ENCODE results near the gene CTNND2.
"Not testable (repeated sequence)": the region's sequence is repeated elsewhere in the genome, so short reads cannot be mapped to it uniquely, and the experiment has no call there.

Gene CTNND2

DNA sequence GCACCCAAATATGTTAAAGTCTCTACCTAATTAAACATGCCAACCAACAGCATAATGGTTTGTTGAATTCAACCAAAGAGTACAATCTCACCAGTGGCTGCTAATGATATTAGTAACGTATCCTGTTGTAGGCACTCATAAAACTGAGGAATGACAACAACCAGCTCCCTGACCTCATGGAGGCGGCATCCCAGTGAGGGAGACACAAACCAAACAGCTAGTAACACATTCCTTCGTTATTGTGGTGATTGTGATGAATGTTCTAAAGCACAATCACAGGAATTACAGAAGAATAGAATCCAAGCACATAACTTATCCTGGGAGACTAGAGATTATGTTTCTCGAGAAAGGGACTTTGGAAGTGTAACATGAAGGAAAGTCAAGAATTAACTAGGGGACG is 224.6 kb downstream of the CTNND2 start:
- no peak for DNase-seq (ENCODE audit: low spot score)

DNA sequence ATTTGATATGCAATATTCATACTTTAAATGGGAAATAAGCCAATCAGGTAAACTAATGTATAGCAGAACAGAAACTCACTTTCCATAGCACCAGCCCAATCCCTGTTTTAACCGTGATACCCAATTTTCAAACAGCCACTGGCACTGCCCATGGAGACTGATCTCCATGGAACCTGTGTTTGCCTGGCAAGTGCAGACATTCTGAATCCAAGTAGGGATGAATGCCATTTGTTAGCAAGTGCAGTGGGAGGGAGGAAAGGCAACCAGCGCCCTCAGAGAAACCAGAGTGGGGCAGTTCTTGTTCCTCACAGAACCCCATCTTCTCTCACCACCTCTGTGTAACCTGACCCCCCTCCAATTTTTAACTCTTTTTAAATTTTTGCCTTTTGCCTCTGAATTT is 229.1 kb downstream of the CTNND2 start:
- DNase-seq (ENCODE audit: low spot score), result no peak

DNA sequence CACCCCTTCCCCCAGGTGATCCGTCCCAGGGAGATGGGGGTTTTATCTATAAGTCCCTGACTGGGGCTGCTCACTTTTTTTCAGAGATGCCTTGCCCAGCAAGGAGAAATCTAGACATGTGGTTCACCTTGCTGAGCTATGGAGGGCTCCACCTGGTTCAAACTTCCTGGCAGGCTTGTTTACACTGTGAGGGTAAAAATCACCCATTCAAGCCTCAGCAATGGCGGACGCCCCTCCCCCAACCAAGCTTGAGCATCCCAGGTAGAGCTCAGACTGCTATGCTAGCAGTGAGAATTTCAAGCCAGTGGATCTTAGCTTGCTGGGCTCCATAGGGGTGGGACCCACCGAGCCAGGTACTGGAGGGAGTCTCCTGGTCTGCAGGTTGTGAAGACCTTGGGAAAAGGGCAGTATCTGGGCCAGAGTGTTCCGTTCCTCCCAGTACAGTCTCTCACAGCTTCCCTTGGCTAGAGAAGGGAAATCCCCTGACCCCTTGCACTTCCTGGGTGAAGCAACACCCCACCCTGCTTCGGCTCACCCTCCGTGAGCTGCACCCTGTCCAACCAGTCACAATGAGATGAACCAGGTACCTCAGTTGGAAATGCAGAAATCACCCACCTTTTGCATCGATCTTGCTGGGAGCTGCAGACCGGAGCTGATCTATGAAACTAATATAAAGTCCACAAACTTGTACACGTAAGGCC is 231.7 kb downstream of the CTNND2 start:
- DNase-seq (ENCODE audit: low spot score), result no peak

DNA sequence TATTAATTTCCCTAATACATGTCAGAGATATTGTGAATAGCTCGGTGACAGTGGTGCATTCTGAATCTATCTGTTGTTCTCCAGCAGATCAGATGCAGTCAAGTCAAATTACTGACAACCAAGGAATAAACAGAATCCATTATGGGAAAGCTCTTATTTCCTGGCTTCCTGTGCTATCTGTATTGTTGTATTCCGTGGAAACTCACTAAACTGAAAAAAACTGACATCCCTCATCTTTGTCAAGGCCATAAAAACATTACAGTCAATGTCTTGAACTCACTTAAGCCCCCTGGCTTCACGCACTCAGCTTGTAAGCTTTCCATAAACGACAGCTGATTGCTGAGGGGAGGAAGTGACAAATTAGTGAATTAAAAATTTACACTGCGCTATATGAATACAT is 245.9 kb downstream of the CTNND2 start:
- no peak for DNase-seq (ENCODE audit: low spot score)

DNA sequence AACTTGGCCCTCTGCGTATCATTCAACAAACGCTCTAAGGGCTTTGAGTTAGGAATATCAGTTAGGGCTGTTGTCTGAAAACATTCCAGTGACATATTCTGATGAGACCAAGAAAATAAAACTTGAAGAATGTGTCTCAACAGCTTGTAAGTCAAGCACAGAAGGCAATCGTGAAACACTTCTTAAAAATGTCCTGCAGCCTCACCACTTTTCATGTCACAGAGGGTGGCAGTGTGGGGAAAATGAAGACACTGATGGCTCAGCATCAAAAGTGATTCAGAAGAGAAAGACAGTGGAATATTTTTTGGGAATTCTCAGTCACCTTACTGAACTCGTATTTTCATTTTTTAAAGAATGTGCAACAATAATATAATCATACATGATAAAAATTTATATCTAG is 247.3 kb downstream of the CTNND2 start:
- no peak for DNase-seq (ENCODE audit: low spot score)

DNA sequence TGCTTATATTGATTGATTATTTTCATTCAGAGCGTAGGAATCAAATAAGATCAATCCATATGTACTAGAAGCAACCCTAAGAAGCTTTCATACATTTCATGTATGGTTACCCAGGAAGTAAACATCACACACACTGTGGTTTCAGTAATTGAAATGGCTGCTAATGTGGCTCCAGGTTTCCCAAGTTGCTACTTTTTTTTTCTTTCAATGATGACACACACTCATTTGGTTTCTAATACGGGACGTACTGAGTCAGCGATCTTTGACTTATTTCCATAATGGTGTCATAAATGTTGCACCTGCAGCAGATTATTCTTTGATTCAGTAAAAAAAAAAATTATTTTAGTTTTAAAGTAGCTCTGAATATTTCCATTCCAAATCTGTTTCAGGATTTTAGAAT is 248.6 kb downstream of the CTNND2 start:
- no peak for DNase-seq (ENCODE audit: low spot score)

DNA sequence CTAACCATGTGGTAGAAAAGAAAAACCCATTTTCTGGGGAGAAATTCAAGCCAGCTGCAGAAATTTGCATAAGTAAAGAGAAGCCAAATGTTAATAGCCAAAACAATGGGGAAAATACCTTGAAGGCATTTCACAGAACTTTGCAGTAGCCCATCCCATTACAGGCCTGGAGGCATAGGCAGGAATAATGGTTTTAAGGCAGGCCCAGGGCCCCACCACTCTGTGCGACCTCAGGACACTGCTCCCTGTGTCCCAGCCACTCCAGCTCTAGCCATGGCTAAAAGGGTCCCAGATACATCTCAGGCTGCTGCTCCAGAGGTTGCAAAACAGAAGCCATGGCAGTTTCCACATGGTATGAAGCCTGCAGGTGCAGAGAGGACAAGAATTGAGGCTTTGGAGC is 253.3 kb downstream of the CTNND2 start:
- DNase-seq (ENCODE audit: low spot score), result no peak

DNA sequence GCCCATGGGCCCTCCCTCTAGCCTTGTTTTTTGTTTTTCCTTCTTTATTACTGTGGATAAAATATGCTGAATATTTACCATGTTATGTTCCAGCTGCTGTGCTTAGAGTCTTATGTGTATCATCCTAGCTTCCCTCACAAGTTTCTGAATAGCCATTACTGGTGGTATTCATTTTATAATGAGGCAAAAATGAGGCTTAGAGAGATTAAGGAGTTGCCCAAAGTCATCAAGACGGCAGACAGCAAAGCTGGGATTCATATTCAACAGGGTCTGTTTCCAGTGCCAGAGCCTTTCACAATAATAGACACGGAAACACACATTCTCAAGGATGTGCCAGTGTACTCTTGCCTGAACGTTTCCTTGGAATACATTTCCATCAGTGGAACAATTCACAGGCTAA is 258.1 kb downstream of the CTNND2 start:
- no peak for DNase-seq (ENCODE audit: low spot score)

DNA sequence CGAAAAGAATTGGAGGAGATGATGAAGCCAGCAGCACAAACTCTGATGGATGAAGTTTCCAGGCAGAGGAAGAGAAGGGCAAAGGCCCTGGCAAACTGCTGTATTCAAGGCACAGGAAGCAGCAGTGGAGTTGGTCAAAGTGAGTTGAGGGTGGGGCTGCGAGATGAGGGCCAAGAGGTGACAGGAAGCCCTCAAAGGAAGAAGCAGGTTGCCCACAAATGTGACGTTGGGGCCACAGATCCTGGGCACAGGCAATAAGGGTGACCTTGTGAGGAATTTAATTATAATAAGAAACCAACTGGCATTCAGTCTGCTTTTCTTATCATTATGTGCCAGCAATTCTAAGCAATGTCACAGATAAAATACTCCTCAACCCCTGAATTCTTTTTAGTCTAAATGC is 261.8 kb downstream of the CTNND2 start:
- no peak for DNase-seq (ENCODE audit: low spot score)

DNA sequence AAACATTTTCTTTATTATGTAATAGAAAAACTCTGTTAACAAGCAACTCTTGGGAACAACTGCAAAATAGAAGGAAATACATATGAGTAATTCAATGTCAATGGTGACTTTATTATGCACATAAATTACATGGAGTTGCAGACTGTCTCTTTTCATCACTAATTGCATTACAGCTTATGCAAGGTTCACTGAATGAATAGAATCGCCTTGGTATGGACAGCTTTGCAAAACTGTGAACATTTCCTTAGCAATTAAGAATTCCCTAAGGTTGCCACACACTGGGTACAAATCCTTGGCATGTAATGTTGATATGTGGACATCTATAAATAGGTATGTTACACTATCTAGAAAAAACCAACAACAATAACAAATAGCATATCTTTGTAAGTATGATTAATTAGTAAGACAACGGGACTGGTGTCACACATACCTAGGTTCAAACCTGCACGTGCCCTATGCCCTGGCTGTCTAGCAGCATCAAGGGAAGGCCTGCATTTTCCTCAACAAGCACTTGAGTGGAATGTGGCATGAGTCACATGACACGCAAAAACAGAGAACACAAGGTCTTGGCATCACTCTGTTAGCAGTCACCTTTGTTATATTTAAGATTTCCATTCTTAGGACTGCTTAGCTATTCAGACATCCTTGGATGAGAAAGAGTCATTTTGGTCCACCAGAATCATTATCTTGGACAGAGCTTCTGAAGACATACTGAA is 263.9 kb downstream of the CTNND2 start:
- no peak for DNase-seq (ENCODE audit: low spot score)

DNA sequence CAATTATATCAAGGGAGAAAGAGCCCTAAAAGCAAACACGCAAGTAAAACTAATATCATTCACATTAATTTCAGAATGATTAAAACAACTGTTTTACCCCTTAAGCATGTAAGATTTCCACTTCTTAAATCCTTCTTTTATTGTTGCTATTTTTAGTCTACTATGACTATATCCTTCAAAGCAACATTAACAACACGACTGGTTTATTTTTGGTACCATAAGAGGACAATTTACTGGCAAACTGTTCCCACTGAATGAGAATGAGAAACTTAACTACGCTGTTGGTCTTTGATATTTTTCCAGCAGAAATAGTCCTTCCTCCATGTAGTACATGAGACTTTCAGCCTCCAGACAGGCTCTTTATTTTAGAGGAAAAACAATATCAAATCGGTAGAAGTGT is 281.5 kb downstream of the CTNND2 start:
- no peak for DNase-seq (ENCODE audit: low spot score)

DNA sequence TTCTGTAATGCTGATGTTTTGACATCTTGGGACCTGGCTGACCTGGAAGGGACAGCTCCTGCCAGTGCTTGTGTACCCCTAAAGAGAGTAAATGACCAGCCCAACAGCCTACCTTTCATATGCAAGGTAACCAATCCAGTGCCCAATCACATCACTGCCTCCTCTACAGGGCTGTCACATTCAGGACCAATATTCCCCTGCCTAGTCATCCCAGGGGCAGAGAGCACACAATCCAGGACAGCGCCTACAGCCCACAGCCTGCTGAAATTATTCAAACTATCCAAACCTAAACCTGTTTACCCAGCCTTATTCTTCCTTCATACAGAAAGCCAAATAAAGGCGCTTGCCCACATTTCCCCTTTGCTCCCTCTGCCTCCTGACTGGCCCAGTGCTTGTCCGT is 284.1 kb downstream of the CTNND2 start:
- no peak for DNase-seq (ENCODE audit: low spot score)

DNA sequence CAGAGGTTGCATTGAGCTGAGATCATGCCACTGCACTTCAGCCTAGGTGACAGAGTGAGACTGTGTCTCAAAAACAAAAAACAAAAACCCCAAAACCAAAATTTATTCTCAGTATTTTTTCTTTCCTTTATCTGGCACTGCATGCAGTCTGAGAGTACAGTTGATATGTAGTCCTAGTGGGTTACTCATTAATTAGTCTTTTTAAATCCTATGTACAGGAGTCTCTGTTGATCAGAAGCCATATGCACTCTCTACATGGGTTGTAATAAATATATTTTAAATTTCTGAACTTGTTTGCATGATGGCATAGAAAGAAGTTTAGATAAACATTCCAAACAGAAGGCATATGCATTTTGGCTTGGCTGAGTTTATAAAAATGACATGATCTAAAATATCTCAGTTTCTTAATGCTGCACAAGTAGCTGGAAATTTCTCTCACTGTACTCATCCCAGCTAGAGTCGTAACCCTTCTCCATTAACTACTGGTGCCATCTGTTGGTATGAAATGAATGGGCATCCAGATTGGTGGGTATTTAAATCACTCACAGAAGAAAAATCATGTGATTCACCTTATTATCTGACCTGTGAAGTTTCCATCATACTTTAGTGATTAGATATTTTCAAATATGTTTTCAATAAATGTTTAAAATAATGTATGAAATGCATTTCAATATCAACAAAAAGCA is 284.8 kb downstream of the CTNND2 start:
- no peak for DNase-seq (ENCODE audit: low spot score)

DNA sequence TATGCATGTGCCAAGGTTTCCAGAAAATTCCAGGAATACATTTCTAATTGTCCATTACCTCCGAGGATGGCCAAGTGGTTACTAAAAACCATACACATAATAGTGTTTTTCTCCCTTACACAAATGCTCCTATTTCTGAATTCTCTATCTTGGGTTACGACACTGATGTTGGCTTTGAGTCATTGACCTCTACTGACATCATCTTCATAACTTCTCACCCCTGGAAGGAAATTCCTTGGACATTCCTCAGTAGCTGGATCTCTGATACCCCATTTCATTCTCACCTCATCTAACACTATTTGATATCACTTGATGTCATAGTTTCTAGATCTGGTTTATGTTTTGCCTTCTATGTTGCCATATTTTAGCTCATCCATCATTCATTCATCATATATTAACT is 287.2 kb downstream of the CTNND2 start:
- no peak for DNase-seq (ENCODE audit: low spot score)

DNA sequence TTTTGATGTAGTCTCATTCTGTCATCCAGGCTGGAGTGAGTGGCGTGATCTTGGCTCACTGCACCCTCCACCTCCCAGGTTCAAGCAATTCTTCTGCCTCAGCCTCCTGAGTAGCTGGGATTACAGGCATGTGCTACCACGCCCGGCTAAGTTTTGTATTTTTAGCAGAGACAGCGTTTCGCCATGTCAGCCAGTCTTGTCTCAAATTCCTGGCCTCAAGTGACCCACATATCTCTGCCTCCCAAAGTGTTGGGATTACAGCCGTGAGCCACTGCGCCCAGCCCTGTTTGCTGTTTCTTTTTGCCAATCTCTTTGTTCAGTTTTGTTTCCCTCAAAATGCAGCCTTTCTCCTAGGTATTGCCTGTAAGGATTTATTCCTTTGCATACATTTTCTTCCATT is 287.6 kb downstream of the CTNND2 start:
- DNase-seq (ENCODE audit: low spot score), result not testable (repeated sequence)

DNA sequence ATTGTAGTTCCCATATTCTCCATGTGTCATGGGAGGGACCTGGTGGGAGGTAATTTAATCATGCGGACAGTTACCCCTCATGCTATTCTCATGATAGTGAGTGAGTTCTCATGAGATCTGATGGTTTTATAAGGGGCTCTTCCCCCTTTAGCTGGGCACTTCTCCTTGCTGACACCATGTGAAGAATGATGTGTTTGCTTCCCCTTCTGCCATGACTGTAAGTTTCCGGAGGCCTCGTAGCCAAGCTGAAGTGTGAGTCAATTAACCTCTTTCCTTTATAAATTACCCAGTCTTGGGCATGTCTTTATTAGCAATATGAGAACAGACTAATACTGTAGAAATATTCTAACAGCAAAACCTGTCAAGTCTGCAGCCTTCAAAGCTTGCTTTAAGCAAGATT is 293.2 kb downstream of the CTNND2 start:
- DNase-seq (ENCODE audit: low spot score), result no peak

DNA sequence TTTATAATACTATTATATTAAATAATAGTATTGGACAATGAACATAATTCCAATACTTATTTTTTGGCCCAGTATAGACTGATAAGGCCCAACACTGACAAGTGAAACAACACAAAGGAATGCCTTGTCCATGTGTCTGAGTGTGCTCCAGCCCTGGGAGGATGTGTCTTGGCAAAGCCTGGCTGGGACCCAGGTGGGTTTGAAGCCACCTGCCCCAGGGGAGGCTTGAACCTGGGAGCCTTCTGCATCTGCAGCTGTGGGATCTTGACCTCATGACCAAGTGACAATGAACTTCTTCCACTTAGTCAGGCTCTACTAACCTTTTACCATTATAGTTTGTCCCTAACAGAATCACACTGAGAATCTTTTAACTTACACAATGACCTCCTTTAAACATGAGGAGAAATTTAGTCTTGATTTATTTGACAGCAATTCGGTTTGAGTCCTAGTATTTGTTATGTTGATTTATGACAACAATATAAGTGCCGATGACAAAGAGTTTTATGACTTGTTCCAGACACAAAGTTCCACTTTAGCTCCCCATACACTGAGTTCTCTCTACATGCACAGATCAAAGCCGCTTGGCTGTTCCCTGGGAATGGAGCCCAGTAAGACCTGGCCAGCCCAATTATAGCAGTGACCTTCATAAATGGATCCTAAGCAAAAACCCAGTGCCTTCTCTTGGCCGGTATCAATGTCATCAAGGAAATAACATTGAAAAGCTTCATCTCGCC is 294.5 kb downstream of the CTNND2 start:
- no peak for DNase-seq (ENCODE audit: low spot score)

DNA sequence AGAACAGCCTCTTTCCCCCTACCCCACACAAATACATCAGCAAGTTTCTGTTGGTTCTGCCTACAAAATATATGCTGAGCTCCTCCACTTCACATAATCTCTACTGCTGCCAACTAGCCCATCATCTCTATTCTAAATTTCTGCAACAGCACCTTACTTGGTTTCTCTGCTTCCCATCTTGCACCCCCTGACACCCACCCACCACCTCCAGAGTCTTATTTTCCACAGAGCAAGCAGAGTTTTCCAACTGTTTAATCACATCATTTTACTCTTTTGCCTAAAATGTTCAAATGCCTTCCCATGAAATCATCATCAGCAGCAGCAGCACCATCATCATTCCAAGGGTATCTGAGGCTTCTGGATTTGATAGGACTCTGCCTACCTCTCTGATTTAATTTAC is 295.7 kb downstream of the CTNND2 start:
- no peak for DNase-seq (ENCODE audit: low spot score)

DNA sequence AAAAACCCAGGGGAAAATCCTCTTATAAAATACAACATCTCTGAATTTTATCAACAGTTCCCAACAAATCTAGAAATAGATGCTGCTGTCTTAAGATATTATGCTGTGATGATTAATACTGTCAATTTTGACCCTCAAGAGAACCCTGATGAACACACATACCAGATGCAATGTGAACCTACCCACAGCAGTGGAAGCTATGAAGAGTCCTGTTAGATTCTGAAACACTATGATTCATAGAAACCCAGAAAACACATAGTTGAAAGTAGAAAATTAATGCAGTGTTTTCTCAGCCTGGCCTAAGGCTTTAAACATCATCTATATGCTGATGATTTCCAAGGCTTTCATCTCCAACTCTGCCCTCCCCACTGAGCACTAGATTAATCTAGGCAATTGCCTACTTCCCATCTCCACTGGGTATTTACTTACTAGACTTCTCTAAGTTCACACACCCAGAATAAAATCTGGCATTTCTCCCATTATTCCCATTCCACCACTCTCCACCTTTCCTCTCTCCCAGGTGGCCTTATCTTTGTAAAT is 296.2 kb downstream of the CTNND2 start:
- no peak for DNase-seq (ENCODE audit: low spot score)

DNA sequence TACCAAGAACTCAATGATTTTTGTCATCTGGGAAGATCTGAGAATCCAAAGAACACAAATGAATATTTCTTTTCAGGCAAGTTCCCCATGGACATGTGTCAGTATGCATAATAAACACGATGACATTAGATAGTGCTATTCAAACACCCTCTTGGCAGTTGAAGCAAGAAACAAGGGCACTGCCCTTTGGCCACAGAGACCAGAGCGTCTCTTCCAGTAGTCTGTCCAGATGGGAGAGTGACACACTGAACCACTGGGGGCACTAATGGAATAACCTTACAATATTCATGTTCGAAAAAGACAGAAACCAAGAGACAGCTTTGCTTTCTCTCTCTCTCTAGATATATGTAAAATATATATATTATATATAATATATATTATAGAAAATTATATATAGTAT is 301.9 kb downstream of the CTNND2 start:
- DNase-seq (ENCODE audit: low spot score), result no peak

DNA sequence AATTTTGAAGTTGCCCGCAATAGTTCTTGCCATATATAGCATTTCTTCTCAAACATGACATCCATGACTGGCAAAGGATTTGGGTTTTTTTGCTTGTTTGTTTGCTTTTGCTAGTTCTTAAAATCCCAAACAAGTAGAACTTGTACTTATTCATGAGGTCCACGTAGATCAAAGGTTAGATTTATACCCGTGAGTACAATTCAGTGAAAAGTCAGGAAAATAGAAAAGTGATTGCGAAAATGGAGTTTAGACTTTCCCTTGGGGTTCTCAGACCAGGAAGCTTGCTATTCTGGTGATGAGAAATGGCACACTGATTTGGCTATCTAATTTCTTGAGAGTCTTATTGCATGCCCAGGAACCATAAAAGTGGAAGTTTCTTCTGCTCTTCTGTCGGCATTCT is 304.7 kb downstream of the CTNND2 start:
- no peak for DNase-seq (ENCODE audit: low spot score)

DNA sequence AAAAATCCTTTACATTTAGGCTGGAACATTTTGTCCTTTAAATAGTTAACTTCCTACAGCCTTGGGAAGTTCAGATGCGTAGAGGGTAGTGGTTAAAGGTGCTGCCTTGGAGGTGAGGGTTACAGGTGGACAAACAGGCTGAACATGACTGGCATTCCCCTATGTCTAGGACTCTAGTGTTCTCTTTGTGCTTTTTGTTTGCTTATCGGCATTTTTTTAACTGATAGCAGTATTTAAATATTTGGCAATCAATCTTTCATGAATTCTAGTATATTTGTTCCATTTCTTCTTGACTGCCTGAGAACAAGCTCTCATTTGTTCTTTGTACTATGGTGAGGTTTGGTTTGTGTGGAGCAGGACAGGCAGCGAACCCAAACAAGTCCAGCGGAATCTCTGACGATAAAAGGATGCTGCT is 307.6 kb downstream of the CTNND2 start:
- no peak for DNase-seq (ENCODE audit: low spot score)
